Right atrium auricular region (tissue), 2 donors: ENCODE measurements around the gene SLCO4A1. TPM values are rescaled to one million over a fixed set of nuclear protein-coding genes. Genes with fewer than 3 reads are reported as not detected.
A peak's percentile ranks its signal among the peaks of the same experiment; 100 is the strongest.

Experiments
- DNase-seq: peaks from one replicate; pipeline ENCODE4 v3.0.0-alpha.2; 2019; ENCODE audit warnings: low spot score
- H3K27ac ChIP-seq, 2 donors: fragments of 200-600 bp; sonication (generic); 1 replicate in 1 of 2; 2 replicates in 1 of 2; pipeline ENCODE4 v1.5.1; 2016 to 2019
- H3K27me3 ChIP-seq, 2 donors: fragments of 200-600 bp; sonication (generic); one replicate each; pipeline versions ENCODE4 v1.5.1 to v1.6.0; 2017 to 2019
- H3K36me3 ChIP-seq: fragments of 200-600 bp; sonication (generic); one replicate; pipeline ENCODE4 v1.5.1; 2016
- H3K4me1 ChIP-seq, 2 donors: fragments of 200-600 bp; sonication (generic); one replicate each; pipeline versions ENCODE4 v1.5.1 to v1.6.0; 2017 to 2019
- H3K4me3 ChIP-seq, 2 donors: fragments of 200-600 bp; sonication (generic); 1 replicate in 1 of 2; 2 replicates in 1 of 2; pipeline ENCODE4 v1.5.1; 2017 to 2019; ENCODE audit warnings: mild to moderate bottlenecking in 1 of 2, moderate library complexity in 1 of 2
- H3K9me3 ChIP-seq, 2 donors: fragments of 200-600 bp; sonication (generic); one replicate each; pipeline ENCODE4 v1.5.1; 2019
- total RNA-seq, 2 donors: library from RNA; depleted of rRNA; stranded (reverse); fragments of >200 nt; gene quantifications; one replicate each; pipeline ENCODE4 v1.1.0, GENCODE V29; 2016
- TF ChIP-seq, protein P1 (sequence below), 2 donors: fragments of 200-600 bp; sonication (generic); IDR thresholded peaks; one replicate each; pipeline ENCODE4 v1.5.1; 2019; ENCODE audit warnings: antibody characterized with exemption in 2 of 2

Gene SLCO4A1
- total RNA-seq, 2 donors from 2014 or later: 13.4 to 19.8 TPM

DNA sequence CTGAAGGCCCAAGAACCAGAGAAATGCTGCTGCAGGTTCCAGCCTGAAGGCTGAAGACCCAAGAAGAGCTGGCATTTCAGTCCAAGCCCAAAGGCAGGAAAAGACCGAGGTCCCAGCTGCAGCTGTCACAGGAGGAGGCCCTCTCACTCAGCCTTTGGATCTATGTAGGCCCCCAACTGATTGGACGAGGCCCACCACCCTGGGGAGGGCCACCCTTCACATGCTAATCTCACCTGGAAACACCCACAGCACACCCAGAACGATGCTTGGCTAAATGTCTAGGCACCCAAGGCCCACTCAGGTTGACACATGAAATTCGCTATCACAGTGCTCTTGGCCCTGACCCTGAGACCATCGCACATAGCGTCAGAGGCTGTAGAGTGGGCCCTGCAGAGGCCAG is 6.8 kb downstream of the SLCO4A1 start:
- Histone ChIP-seq H3K36me3 (no peaks in the 10 kb centered on the region), H3K4me1 (peaks cover 0 to 83% of the 10 kb centered on the region in 2 donors), H3K27me3 (no peaks in the 10 kb centered on the region), H3K27ac (peak overlapping the region in 1 of 2 donors; percentile 56), H3K4me3 (no peak overlapping the region), H3K9me3 (no peaks in the 10 kb centered on the region)
- no peak for DNase-seq
- TF ChIP-seq, protein P1, sequence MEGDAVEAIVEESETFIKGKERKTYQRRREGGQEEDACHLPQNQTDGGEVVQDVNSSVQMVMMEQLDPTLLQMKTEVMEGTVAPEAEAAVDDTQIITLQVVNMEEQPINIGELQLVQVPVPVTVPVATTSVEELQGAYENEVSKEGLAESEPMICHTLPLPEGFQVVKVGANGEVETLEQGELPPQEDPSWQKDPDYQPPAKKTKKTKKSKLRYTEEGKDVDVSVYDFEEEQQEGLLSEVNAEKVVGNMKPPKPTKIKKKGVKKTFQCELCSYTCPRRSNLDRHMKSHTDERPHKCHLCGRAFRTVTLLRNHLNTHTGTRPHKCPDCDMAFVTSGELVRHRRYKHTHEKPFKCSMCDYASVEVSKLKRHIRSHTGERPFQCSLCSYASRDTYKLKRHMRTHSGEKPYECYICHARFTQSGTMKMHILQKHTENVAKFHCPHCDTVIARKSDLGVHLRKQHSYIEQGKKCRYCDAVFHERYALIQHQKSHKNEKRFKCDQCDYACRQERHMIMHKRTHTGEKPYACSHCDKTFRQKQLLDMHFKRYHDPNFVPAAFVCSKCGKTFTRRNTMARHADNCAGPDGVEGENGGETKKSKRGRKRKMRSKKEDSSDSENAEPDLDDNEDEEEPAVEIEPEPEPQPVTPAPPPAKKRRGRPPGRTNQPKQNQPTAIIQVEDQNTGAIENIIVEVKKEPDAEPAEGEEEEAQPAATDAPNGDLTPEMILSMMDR (IDR thresholded peaks at IDR 0.05): no peak

DNA sequence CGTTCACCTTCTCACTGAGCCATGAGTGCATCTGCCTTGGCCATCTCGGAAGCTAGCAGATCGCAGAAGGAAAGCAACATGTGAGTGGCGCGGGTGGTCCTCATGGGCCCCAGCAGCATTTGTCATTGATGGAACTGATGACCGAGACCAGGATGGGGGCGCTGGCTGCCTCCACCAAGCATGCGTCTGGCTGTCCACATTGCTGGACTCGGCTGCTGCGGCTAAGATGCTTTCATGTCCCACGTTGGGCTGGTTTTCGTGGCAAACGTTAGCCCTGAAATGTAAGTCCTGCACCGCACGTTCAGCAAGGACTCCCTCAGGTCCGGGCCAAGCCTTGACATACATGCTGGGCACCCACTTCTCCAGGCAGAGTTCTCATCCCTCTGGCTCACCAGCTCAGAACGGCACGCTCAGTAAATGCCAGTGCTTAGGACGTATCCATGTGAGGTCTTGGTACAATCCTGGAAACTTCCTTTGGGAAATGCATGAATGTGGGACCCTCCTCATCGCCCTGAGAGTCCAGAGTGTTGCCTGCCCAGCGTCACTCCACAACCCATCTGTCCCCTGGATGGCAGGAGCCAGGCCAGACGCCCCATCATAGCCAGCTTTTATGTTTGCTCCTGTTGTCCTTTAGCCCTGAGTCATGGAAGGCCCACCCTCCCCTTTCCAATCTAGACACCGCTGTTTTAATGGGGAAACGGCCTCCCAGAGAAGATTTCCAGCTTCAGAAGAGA is 8.4 kb downstream of the SLCO4A1 start:
- H3K27me3 ChIP-seq: no peaks in the 10 kb centered on the region
- no peaks in the 10 kb centered on the region for H3K36me3 ChIP-seq
- H3K4me3 ChIP-seq: no peak overlapping the region
- H3K27ac ChIP-seq: peak overlapping the region; percentile 89 to 91
- TF ChIP-seq, protein P1 (IDR thresholded peaks at IDR 0.05): no peak
- H3K9me3 ChIP-seq: no peaks in the 10 kb centered on the region
- DNase-seq: no peak
- H3K4me1 ChIP-seq: peaks cover 0 to 75% of the 10 kb centered on the region in 2 donors

DNA sequence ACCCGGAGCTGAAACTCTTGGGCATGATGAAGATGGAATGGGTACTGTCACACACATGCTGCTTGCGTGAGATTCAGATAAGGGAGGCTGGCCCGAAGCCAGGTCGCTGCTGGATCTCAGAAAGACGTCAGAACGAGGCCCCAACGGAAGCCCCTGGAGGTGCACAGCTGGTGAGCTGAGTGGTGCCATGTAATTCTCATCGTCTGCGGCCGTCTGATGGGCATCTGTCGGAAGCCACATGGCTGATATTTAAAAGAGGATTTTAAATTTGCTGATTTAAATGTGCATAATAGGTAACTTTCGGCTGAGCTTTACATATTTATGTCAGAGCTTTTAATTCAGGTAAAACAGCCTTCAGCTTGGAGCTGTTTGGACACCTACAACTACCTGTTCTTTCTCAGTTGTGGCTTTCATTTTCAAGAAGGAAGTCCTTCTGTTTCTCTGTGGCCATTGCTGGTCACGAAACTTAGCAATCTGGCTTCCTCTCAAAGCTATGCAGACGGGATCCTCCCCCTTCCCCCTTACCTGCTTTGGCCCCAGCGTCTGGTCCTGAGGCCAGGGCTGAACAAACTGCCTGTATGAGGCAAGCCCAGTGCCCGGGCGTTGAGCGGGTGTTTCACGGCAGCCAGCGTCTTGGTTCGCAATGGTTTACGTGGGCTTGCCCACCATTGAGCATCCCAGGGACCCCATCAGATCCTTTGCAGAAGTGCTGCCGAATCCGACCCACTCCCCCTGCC is 9.2 kb downstream of the SLCO4A1 start:
- no peak for DNase-seq
- peaks cover 0 to 68% of the 10 kb centered on the region in 2 donors for H3K4me1 ChIP-seq
- H3K27me3 ChIP-seq: no peaks in the 10 kb centered on the region
- H3K36me3 ChIP-seq: peaks cover under 1% of the 10 kb centered on the region
- H3K4me3 ChIP-seq: peak overlapping the region in 1 of 2 donors; percentile 26
- no peaks in the 10 kb centered on the region for H3K9me3 ChIP-seq
- H3K27ac ChIP-seq: peak overlapping the region; percentile 89 to 91
- TF ChIP-seq, protein P1 (IDR thresholded peaks at IDR 0.05): no peak

DNA sequence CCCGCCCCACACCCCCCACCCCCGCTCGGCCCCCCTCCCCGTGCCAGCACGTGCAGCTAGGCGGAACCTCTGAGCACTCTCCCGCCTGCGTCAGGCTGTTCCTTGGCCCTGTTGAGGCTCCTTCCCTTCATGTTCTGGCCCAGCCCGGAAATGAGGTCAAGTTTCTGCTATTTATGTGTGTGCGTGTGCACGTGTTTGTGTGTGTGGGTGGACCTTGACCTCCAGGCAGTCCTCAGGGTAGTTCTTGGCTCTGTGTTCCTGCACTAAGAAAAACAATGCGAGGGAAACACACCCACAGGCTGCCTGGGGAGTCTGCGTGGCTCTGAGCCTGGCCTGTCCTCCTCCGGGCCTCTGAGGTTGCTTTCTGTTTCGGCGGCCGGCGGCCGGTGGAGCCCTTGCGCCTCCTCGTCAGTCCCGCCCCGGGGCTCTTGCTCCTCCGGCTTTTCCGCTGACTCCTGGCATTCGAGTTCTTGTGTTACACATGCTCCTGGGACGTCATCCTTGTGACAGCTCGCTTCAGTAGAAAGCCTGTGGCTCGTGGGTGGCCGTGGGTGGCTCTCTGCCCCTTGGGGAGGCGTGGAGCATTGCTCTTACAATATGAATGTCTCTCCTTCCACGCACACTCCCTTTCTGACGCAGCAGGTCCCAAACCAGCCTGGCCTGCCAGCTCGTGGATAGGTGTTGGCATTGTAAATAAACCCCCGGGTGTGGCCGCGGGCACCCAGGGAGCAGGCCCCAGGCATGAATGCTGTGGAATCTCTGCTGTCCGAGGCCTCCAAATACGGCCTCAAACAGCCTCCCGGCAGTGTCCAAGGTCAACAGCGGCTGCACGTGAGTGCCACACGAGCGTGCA is 10.0 kb downstream of the SLCO4A1 start:
- Histone ChIP-seq H3K4me3 (peak overlapping the region; percentile 2 to 39), H3K4me1 (peaks cover 0 to 60% of the 10 kb centered on the region in 2 donors), H3K27me3 (no peaks in the 10 kb centered on the region), H3K27ac (peak overlapping the region; percentile 89 to 91), H3K36me3 (peaks cover 6% of the 10 kb centered on the region), H3K9me3 (no peaks in the 10 kb centered on the region)
- TF ChIP-seq, protein P1 (IDR thresholded peaks at IDR 0.05): no peak
- peak; percentile 97 for DNase-seq

DNA sequence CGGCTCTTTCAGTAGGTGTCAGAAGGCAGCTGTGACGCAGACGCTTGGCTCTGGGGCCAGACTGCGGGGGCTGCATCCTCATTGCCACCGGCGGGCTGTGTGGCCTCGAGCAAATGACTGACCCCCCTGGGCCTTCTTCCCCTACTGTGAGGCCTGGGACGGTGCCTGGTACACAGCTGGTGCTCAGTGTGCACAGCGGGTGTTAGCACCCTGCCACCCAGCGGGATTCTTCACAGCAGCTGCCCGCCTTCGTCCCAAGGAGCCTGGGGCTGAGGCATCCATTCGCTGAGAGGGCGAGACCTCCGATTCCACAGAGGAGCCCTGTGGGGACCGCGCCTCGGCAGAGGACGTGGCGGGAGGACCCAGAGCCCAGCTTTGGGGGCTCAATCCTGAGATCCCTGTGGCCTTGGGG is 10.6 kb downstream of the SLCO4A1 start:
- Histone ChIP-seq H3K36me3 (peaks cover 6% of the 10 kb centered on the region), H3K4me3 (peak overlapping the region in 1 of 2 donors; percentile 39), H3K9me3 (no peaks in the 10 kb centered on the region), H3K4me1 (peaks cover 0 to 53% of the 10 kb centered on the region in 2 donors), H3K27ac (peak overlapping the region; percentile 89 to 91), H3K27me3 (no peaks in the 10 kb centered on the region)
- TF ChIP-seq, protein P1 (IDR thresholded peaks at IDR 0.05): no peak
- DNase-seq: no peak
